ENCODE data around the gene IGSF22.

GRCh38 chr11:18699848-18700261 lies 26.1 kb downstream of the IGSF22 start:
- no peak for TF ChIP-seq CTCF (tag by site-specific recombination; IDR thresholded peaks at IDR 0.05)
- no peak for TF ChIP-seq ZNF530 (tag by site-specific recombination; IDR thresholded peaks at IDR 0.05; ENCODE audit: low read depth)
- no peak for TF ChIP-seq ZNF518A (tag by site-specific recombination; conservative IDR thresholded peaks at IDR 0.05; ENCODE audit: low read depth)
